H1 (cell line): ENCODE data around the gene MYO1D. TPM values are rescaled to one million over a fixed set of nuclear protein-coding genes. Genes with fewer than 3 reads are reported as not detected.

Experiments
- CTCF ChIA-PET: fragments of 300-600 bp; sonication (Branson Sonifier 250); formaldehyde crosslinking; loops from one replicate; lab custom pipeline; 2021; ENCODE audit not compliant: partially characterized antibody; lab: Charles Lee
- POLR2A ChIA-PET: fragments of 300-600 bp; sonication (Branson Sonifier 250); formaldehyde crosslinking; loops from one replicate; lab custom pipeline; 2021; ENCODE audit warnings: inconsistent platforms; ENCODE audit not compliant: partially characterized antibody; lab: Charles Lee
- DNase-seq, 2 experiments: peaks; one replicate each; pipeline versions ENCODE4 v3.0.0 to v3.0.0-alpha.2; 2010 to 2022; ENCODE audit warnings: low spot score in 2 of 2, low read depth in 1 of 2, mixed read lengths in 1 of 2
- FAIRE-seq: peaks from 2 replicates; lab custom pipeline; 2011; peaks lifted over from hg19 to GRCh38; lab: Jason Lieb, UNC
- H2AFZ ChIP-seq: 2 replicates; pipeline ENCODE4 v1.8.1; 2012; ENCODE audit warnings: low read length, inconsistent platforms
- H2AK5ac ChIP-seq: 2 replicates; pipeline ENCODE4 v1.6.1; 2013; ENCODE audit warnings: low read depth, low read length
- H2BK120ac ChIP-seq: replicated peaks from 2 replicates; pipeline ENCODE3; 2013; ENCODE audit warnings: low read depth, low read length, inconsistent platforms
- H2BK12ac ChIP-seq: 2 replicates; pipeline ENCODE4 v1.6.1; 2013; ENCODE audit warnings: low read depth, low read length
- H2BK15ac ChIP-seq: 2 replicates; pipeline ENCODE4 v1.6.1; 2013; ENCODE audit warnings: low read length
- H2BK20ac ChIP-seq: 2 replicates; pipeline ENCODE4 v1.6.1; 2013; ENCODE audit warnings: low read length
- H2BK5ac ChIP-seq: 2 replicates; pipeline ENCODE4 v1.6.1; 2013; ENCODE audit warnings: low read depth, low read length
- H3K14ac ChIP-seq: 2 replicates; pipeline ENCODE4 v1.6.1; 2013; ENCODE audit warnings: inconsistent platforms; ENCODE audit not compliant: insufficient read length
- H3K18ac ChIP-seq: 2 replicates; pipeline ENCODE4 v1.6.1; 2013; ENCODE audit warnings: low read length; ENCODE audit errors: extremely low read depth
- H3K23ac ChIP-seq: 2 replicates; pipeline ENCODE4 v1.6.1; 2013; ENCODE audit warnings: inconsistent platforms; ENCODE audit not compliant: insufficient read length
- H3K23me2 ChIP-seq: 2 replicates; pipeline ENCODE4 v1.6.1; 2013; ENCODE audit warnings: low read depth, low read length
- H3K27ac ChIP-seq: 2 replicates; pipeline ENCODE4 v1.6.1; 2011; ENCODE audit warnings: low read depth, low read length, inconsistent platforms
- H3K27me3 ChIP-seq, 4 experiments: replicated peaks in 1 of 4; 1 replicate in 1 of 4; 2 replicates in 3 of 4; pipeline versions ENCODE4 v1.6.1 to v1.8.1; 2011 to 2013; ENCODE audit warnings: low read length in 3 of 4, mild to moderate bottlenecking in 3 of 4, inconsistent platforms in 2 of 4, mixed read lengths in 2 of 4, moderate library complexity in 1 of 4; ENCODE audit not compliant: control insufficient read depth in 3 of 4, insufficient read depth in 3 of 4; ENCODE audit errors: extremely low read depth in 1 of 4
- H3K36me3 ChIP-seq, 4 experiments: 2 replicates each; pipeline versions ENCODE4 v1.6.1 to v1.8.1; 2011 to 2013; ENCODE audit warnings: mild to moderate bottlenecking in 4 of 4, low read length in 3 of 4, moderate library complexity in 2 of 4, control low read depth in 1 of 4, inconsistent platforms in 1 of 4; ENCODE audit not compliant: insufficient read depth in 4 of 4, control insufficient read depth in 2 of 4
- H3K4ac ChIP-seq: replicated peaks from 2 replicates; pipeline ENCODE3; 2013; ENCODE audit warnings: low read length, low read depth, mixed read lengths, inconsistent platforms; ENCODE audit not compliant: insufficient read length
- H3K4me1 ChIP-seq, 4 experiments: replicated peaks in 1 of 4; 1 replicate in 1 of 4; 2 replicates in 3 of 4; pipeline versions ENCODE4 v1.6.1 to v1.8.1; 2011 to 2013; ENCODE audit warnings: low read length in 3 of 4, inconsistent platforms in 2 of 4, mixed read lengths in 1 of 4; ENCODE audit not compliant: insufficient read depth in 4 of 4, control insufficient read depth in 3 of 4
- H3K4me2 ChIP-seq, 2 experiments: 2 replicates each; pipeline versions ENCODE4 v1.6.1 to v1.8.1; 2011 to 2013; ENCODE audit warnings: low read depth in 2 of 2, low read length in 2 of 2, control low read depth in 1 of 2, inconsistent platforms in 1 of 2, mild to moderate bottlenecking in 1 of 2; ENCODE audit not compliant: insufficient read depth in 1 of 2
- H3K4me3 ChIP-seq, 4 experiments: fragments of 200-600, 300-600 bp in 1 of 4; sonication (generic), shearing (Covaris generic), sonication (Bioruptor Twin) in 1 of 4; 2 replicates each; pipeline versions ENCODE4 v1.5.1 to v1.8.1; 2011 to 2016; ENCODE audit warnings: low read length in 4 of 4, low read depth in 3 of 4, control low read depth in 2 of 4, inconsistent platforms in 2 of 4, mild to moderate bottlenecking in 2 of 4, mixed read lengths in 1 of 4, moderate library complexity in 1 of 4; ENCODE audit not compliant: insufficient read depth in 2 of 4; ENCODE audit errors: extremely low read depth in 1 of 4
- H3K56ac ChIP-seq: replicated peaks from 2 replicates; pipeline ENCODE3; 2013; ENCODE audit warnings: low read depth, mild to moderate bottlenecking, mixed read lengths, low read length, inconsistent platforms; ENCODE audit not compliant: insufficient read length
- H3K79me1 ChIP-seq: 2 replicates; pipeline ENCODE4 v1.6.1; 2013; ENCODE audit warnings: low read depth, low read length, control low read depth
- H3K79me2 ChIP-seq, 2 experiments: 2 replicates each; pipeline versions ENCODE4 v1.6.1 to v1.8.1; 2012 to 2013; ENCODE audit warnings: low read length in 2 of 2, mild to moderate bottlenecking in 2 of 2, inconsistent platforms in 1 of 2; ENCODE audit not compliant: insufficient read depth in 2 of 2, control insufficient read depth in 1 of 2
- H3K9ac ChIP-seq, 4 experiments: replicated peaks in 1 of 4; 1 replicate in 1 of 4; 2 replicates in 3 of 4; pipeline versions ENCODE4 v1.6.1 to v1.8.1; 2011 to 2013; ENCODE audit warnings: low read depth in 3 of 4, low read length in 3 of 4, control low read depth in 2 of 4, mild to moderate bottlenecking in 2 of 4, moderate library complexity in 2 of 4, inconsistent platforms in 1 of 4; ENCODE audit errors: extremely low read depth in 1 of 4
- H3K9me3 ChIP-seq, 2 experiments: 2 replicates each; pipeline versions ENCODE4 v1.6.1 to v1.8.1; 2012 to 2013; ENCODE audit warnings: mild to moderate bottlenecking in 2 of 2, moderate library complexity in 2 of 2, control low read depth in 1 of 2, inconsistent platforms in 1 of 2, low read depth in 1 of 2, low read length in 1 of 2, mixed read lengths in 1 of 2; ENCODE audit not compliant: insufficient read depth in 2 of 2
- H4K20me1 ChIP-seq, 2 experiments: replicated peaks in 1 of 2; 2 replicates each; pipeline versions ENCODE3 to v1.8.1; 2011 to 2013; ENCODE audit warnings: inconsistent platforms in 2 of 2, low read length in 2 of 2, mild to moderate bottlenecking in 1 of 2; ENCODE audit not compliant: insufficient read depth in 2 of 2, control insufficient read depth in 1 of 2
- H4K5ac ChIP-seq: 2 replicates; pipeline ENCODE4 v1.6.1; 2013; ENCODE audit warnings: low read length, low read depth, mixed read lengths, inconsistent platforms; ENCODE audit not compliant: insufficient read length
- H4K8ac ChIP-seq: 2 replicates; pipeline ENCODE4 v1.8.0; 2013; ENCODE audit warnings: mild to moderate bottlenecking, moderate library complexity, low read length, inconsistent platforms; ENCODE audit not compliant: insufficient read depth; ENCODE audit errors: extremely low read depth
- H4K91ac ChIP-seq: replicated peaks from 2 replicates; pipeline ENCODE3; 2013; ENCODE audit warnings: low read length, mixed read lengths, inconsistent platforms; ENCODE audit not compliant: insufficient read length
- BACH1 ChIP-seq: IDR thresholded peaks from 2 replicates; pipeline ENCODE4 v1.6.1; 2012; ENCODE audit warnings: low read length, improper control_type of control experiment
- EGR1 ChIP-seq: IDR thresholded peaks from 2 replicates; pipeline ENCODE4 v1.6.1; 2011; ENCODE audit warnings: low read depth, low read length, borderline replicate concordance
- SAP30 ChIP-seq: fragments of 300-600 bp; sonication (generic); IDR thresholded peaks from 2 replicates; pipeline ENCODE4 v1.7.1; 2012; ENCODE audit warnings: low read length, moderate library complexity, mild to moderate bottlenecking, inconsistent platforms; ENCODE audit not compliant: insufficient read depth, insufficient replicate concordance
- WGBS, 2 experiments: shearing (Covaris generic) in 1 of 2; methylation state at CpG; one replicate each; pipeline versions ENCODE4 v1.1.6 to v1.1.7; 2013 to 2015; ENCODE audit warnings: low lambda C conversion rate in 2 of 2, mixed read lengths in 2 of 2, inconsistent platforms in 1 of 2, low coverage in 1 of 2, missing lambda C conversion rate in 1 of 2; ENCODE audit not compliant: insufficient replicate concordance in 2 of 2, insufficient coverage in 1 of 2, insufficient read length in 1 of 2; ENCODE audit errors: extremely low coverage in 1 of 2, missing lambda C conversion rate in 1 of 2; 5-methylcytosine and 5-hydroxymethylcytosine counted together
- polyA plus RNA-seq, 7 experiments: library from polyadenylated mRNA; depleted of rRNA in 3 of 7; stranded (reverse) in 5 of 7; unstranded in 2 of 7; fragments of >200 nt in 5 of 7; fragments of 200-250 nt in 2 of 7; gene quantifications; 1 replicate in 5 of 7; 2 replicates in 1 of 7; 4 replicates in 1 of 7; pipeline versions ENCODE4 v1.2.1 to v1.2.3, GENCODE V29; 2011 to 2013; ENCODE audit warnings: missing spikeins in 2 of 7, mixed read lengths in 2 of 7
- total RNA-seq: library from RNA; stranded (reverse); fragmentation: NEBNext Ultra II Directional; extraction: Animal tissue kit (Norgen Biotek cat#: 25700); gene quantifications from 2 replicates; pipeline ENCODE4 v1.2.1, GENCODE V29; 2021

MYO1D gene
- total and polyA plus RNA-seq, 2 of the 8 experiments (the other 6 are each of a cell fraction or from before 2014, with no cell fraction given): 6.5 to 25.4 TPM

GRCh38 chr17:32801193-32801592 is 75.7 kb downstream of the MYO1D start:
- no peak overlapping the region for H2AFZ ChIP-seq
- no peak overlapping the region for H2BK12ac ChIP-seq
- no peaks in the 10 kb centered on the region for H3K36me3 ChIP-seq
- H2BK5ac ChIP-seq: no peak overlapping the region
- H4K8ac ChIP-seq: no peak overlapping the region; the same call in 1 of the 2 replicates
- DNase-seq (no peak), FAIRE-seq (no peak)
- no peak overlapping the region for H3K9ac ChIP-seq
- no peaks in the 10 kb centered on the region for H4K20me1 ChIP-seq
- no peaks in the 10 kb centered on the region for H3K79me2 ChIP-seq
- no peak overlapping the region for H4K5ac ChIP-seq
- no peak overlapping the region for H3K18ac ChIP-seq
- ChIA-PET POLR2A (no interaction called here), CTCF (interaction anchor here (1.4 to 4.2 kb wide), 4 partner anchors 8 to 109 kb away, joined by 4 to 20 read pairs (median 7); partner anchors contain the start of gene MYO1D)
- H3K23me2 ChIP-seq: no peaks in the 10 kb centered on the region
- H3K4me1 ChIP-seq: no peaks in the 10 kb centered on the region
- no peaks in the 10 kb centered on the region for H3K27me3 ChIP-seq
- H2BK120ac ChIP-seq: no peak overlapping the region
- no peak overlapping the region for H4K91ac ChIP-seq
- no peak overlapping the region for H3K4me2 ChIP-seq
- no peak overlapping the region for H3K4ac ChIP-seq
- no peak overlapping the region for H3K23ac ChIP-seq
- 94% methylated on average over 4 of the region's 4 CpGs; no CpG with 5 or more reads in 1 of the 2 experiments for WGBS, 2 experiments
- no peak overlapping the region for H2BK20ac ChIP-seq
- no peak overlapping the region for H3K14ac ChIP-seq
- no peaks in the 10 kb centered on the region; the same call in 1 of the 2 replicates for H3K79me1 ChIP-seq
- no peak overlapping the region for H3K4me3 ChIP-seq
- no peak overlapping the region for H2BK15ac ChIP-seq
- no peak overlapping the region for H2AK5ac ChIP-seq
- no peaks in the 10 kb centered on the region for H3K9me3 ChIP-seq
- no peak for TF ChIP-seq BACH1
- TF ChIP-seq SAP30: no peak
- no peak for TF ChIP-seq EGR1
- H3K27ac ChIP-seq: no peak overlapping the region
- no peak overlapping the region for H3K56ac ChIP-seq
